ENCODE measurements around the gene SERPINB13.

DNA sequence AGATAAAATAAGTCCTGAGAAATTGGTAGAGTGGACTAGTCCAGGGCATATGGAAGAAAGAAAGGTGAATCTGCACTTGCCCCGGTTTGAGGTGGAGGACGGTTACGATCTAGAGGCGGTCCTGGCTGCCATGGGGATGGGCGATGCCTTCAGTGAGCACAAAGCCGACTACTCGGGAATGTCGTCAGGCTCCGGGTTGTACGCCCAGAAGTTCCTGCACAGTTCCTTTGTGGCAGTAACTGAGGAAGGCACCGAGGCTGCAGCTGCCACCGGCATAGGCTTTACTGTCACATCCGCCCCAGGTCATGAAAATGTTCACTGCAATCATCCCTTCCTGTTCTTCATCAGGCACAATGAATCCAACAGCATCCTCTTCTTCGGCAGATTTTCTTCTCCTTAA lies 9.8 kb downstream of the SERPINB13 start:
- TF ChIP-seq CSDC2 (CRISPR knock-in tag; IDR thresholded peaks at IDR 0.05) (no peak), TCF4 (CRISPR knock-in tag; IDR thresholded peaks at IDR 0.05; ENCODE audit: borderline replicate concordance) (no peak), ZNF8 (CRISPR knock-in tag; IDR thresholded peaks at IDR 0.05) (no peak), ARNTL (CRISPR knock-in tag; IDR thresholded peaks at IDR 0.05; ENCODE audit: borderline replicate concordance, low read depth) (no peak), ZNF565 (CRISPR knock-in tag; conservative IDR thresholded peaks at IDR 0.05; ENCODE audit: low read depth) (no peak), BACH2 (CRISPR knock-in tag; IDR thresholded peaks at IDR 0.05; ENCODE audit: borderline replicate concordance) (no peak), ISL1 (CRISPR knock-in tag; IDR thresholded peaks at IDR 0.05) (no peak)
- TF ChIP-seq, protein P1, sequence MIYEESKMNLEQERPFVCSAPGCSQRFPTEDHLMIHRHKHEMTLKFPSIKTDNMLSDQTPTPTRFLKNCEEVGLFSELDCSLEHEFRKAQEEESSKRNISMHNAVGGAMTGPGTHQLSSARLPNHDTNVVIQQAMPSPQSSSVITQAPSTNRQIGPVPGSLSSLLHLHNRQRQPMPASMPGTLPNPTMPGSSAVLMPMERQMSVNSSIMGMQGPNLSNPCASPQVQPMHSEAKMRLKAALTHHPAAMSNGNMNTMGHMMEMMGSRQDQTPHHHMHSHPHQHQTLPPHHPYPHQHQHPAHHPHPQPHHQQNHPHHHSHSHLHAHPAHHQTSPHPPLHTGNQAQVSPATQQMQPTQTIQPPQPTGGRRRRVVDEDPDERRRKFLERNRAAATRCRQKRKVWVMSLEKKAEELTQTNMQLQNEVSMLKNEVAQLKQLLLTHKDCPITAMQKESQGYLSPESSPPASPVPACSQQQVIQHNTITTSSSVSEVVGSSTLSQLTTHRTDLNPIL (CRISPR knock-in tag; IDR thresholded peaks at IDR 0.05; ENCODE audit: low read depth), result no peak

Data from SK-N-SH treated with all-trans-retinoic acid at 6 μM for 48 hours (cell line).